ENCODE results near the gene DAPK1. TPM values are rescaled to one million over a fixed set of nuclear protein-coding genes. Genes with fewer than 3 reads are reported as not detected.

Gene DAPK1
- polyA plus RNA-seq, 4 donors: 38.3 to 82.6 (median 72.5) TPM

DNA sequence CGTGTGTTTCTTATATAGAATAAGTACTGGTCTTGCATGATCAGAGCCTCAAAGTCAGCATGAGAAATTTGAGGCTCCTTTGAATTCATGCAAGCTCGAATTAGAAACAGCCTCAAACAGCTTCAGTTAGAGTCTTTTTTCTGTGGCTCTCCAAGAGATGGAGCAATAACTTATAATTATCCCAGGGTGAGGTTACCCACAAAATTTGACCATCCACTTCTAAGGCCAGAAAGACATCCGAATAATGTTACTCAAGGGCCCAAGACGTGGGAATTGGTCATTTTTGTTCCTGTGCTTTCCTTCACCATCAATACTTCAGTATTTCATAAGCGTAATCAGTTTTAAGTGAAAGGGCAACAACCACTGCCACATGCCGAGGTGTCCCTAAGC, 89.7 kb downstream of the DAPK1 start:
- no peak for DNase-seq (ENCODE audit: low read depth in 4 of 4, low spot score in 3 of 4)

DNA sequence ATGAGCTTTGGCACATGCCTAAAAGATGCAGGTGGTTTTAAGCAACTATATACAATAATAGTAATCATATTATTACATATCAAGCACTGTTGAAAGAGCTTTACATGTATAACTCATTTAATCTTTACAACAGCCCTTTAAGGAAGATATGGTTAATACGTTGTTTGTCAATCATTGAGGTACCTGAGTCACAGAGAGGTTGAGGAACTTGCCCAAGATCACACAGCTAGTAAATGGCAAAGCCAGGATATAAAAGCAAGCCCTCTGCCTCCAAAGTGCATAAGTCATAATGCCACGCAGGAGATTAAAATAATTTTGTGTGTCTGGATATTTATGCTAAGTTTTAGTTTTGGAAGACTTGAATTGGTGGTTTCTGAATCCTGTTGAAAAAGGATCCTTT, 90.2 kb downstream of the DAPK1 start:
- DNase-seq (ENCODE audit: low read depth in 4 of 4, low spot score in 3 of 4): no peak

DNA sequence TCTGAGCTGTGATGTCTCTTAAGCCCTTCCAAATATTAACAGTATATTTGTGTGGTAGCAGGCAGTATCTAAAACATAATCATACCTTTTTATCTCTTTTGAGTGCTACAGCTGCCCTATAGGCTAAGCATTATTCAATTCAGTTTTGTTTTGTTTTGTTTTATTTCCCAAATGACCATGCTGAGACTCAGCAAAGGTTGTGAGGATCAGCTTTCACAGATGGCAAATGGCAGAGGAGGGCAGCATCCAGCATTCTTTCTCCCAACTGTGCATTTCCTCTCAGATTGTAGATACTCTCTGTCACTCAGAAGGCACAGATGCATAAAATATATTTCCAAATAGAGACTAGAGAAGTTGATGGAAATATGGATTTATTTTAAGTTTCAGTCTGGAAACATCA, 90.7 kb downstream of the DAPK1 start:
- DNase-seq (ENCODE audit: low read depth in 4 of 4, low spot score in 3 of 4): no peak

DNA sequence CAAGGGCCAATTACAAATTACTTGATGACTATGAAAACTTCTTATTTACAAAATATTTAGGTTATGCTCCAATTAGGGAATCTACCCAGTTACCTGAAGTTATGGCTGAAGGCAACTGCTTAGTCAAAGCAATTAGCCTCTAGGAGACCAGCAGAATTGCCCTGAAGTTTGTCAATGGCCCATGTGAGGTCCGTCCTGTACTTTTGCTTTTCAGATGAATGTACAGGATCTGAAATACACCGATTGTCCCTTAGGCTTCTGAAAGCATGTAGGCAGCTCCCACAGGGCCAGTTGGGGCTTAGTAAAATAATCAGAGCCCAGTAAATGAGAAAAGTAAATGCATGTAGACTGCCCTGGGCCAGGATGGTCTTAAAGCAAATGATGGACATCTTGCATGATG, 93.3 kb downstream of the DAPK1 start:
- no peak for DNase-seq (ENCODE audit: low read depth in 4 of 4, low spot score in 3 of 4)

DNA sequence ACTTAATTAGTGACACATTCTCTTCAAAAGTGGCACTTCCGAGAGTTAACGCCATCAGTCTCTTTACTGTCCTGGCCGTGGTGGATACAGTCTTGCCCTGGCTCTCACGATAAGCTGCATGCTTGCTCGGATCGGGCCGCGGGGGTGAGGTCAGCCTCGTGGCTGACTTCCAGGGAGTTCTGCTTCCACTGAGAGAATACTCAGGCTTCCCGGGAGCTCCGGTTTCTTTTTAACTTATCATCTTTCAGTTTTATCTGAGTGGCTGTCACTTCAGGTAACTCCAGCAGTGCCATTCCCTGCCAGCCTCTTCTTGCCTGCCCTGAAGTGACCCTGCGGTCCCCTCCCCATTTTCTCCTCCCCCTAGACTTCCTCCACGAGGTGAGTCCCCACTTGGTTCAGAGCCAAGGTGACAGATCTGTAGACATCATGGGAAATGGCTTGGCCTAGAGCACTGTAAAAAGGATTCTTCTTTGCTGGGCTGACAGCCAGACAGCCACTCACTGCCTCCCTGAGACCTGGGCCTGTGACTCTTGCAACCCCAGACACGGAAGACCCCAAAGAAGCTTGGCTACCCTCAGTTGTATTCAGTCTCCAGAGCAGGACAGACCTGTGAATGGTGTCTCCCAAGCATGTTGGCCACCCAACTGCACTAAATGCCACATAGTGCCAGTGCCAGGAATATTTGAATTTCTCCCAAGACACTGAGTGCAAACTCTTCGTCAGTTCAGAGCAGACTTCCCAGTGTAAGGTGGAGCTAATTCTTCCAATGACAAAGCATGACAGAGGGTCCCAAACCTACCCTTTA, 95.1 kb downstream of the DAPK1 start:
- DNase-seq (ENCODE audit: low read depth in 4 of 4, low spot score in 3 of 4): no peak

DNA sequence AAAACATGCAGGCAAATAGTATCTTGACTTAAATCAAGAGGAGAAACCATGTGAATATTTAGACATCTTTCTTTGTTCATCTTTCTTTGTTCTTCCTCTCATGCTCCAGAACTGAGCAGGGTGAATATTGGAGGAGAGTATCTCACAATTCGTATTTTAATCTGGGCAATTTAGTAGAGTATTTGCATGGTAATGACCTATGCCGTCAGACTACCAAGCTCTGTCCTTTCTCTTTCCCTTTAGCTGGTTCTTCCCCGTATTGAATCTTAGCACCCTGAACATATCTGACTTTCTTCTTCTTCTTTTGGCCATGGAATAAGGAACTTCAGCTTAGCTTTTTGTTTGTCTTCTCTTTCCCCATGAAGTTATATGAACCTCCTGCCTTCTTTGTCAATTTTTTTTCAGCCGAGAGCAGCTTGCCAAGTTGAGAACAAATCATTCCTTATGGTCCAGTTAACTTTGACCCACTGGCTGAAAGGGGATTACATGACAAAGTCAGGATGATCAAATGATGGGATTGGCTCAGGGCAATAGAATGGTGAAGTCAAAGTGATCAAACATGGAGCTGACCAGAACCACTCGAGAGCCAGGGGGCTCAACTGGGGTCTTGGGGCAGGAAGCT, 95.8 kb downstream of the DAPK1 start:
- no peak for DNase-seq (ENCODE audit: low read depth in 4 of 4, low spot score in 3 of 4)

DNA sequence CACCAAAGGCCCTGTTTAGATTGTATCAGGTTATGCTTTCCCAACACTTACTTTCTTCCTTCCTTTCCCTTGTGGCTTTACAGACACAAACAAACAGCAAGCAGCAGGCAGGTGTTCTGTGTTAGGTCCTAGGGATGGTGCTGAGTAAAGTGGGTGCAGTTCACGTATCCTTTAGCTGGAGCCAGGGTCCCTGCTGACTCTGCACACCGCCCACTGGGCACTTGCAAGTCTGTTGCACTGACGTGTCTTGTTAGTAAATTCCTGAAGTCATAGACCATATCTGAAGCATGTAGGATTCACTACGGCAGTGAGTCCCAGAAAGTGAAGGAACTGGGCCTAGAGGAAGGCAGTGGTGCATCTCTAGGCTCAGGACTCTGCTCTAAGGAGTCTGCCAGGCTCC, 96.5 kb downstream of the DAPK1 start:
- no peak for DNase-seq (ENCODE audit: low read depth in 4 of 4, low spot score in 3 of 4)

DNA sequence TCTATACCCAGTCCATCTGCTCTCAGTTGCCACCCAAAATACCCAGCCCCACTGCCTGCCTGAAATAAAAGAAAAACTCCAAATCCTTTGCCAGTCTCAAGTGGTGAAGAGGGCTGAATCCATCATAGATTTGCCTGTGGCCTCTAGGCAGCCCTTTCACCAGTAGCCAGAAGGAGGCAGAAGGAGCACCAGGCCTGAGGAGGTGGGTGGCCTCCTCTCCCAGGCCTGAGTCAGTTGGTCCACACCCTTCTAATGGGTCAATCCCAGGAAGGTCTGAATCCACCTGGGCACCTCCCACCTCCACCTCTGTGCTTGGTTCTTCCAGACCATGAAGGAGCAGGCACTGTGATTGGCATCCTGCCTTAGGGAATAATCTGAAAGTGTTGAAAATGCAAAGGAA, 97.0 kb downstream of the DAPK1 start:
- DNase-seq (ENCODE audit: low read depth in 4 of 4, low spot score in 3 of 4): no peak

DNA sequence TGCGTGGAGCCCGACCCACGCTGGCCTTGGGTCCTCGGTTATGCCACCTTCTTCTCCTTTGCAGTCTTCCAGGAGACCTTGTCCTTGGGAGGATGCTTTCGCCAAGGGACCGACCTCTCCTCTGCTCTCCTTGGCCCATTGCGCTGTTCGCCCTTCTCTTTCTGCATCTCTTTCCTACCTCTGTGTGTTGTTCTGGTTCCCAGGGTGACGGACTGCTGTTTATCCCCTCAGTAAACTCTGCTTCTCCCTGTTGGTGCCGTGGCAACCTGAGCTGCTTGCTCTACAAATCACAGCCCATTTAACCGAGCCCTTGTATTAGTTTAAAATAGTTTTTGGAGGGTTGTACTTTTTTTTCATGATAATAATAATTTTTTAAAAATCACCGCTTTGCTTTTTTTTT, 97.9 kb downstream of the DAPK1 start:
- no peak for DNase-seq (ENCODE audit: low read depth in 4 of 4, low spot score in 3 of 4)

DNA sequence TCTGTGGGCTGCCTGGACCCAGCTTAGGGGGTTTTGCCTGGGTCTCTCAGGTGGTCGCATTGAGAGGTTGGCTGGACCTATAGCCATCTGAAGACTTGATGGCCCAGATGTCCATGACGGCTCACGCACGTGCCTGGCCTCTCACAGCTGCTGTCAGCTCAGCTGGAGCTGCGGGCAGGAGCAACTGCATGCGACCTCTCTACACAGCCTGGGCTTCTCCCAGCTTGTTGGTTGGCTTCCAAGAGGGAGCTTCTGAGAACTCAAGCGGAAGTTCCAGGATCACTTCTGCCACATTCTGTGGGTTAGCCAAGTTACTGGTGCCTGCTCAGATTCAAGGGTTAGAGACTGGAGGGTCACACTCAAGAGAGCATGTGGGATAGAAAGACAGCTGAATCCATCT, 99.2 kb downstream of the DAPK1 start:
- no peak for DNase-seq (ENCODE audit: low read depth in 4 of 4, low spot score in 3 of 4)

DNA sequence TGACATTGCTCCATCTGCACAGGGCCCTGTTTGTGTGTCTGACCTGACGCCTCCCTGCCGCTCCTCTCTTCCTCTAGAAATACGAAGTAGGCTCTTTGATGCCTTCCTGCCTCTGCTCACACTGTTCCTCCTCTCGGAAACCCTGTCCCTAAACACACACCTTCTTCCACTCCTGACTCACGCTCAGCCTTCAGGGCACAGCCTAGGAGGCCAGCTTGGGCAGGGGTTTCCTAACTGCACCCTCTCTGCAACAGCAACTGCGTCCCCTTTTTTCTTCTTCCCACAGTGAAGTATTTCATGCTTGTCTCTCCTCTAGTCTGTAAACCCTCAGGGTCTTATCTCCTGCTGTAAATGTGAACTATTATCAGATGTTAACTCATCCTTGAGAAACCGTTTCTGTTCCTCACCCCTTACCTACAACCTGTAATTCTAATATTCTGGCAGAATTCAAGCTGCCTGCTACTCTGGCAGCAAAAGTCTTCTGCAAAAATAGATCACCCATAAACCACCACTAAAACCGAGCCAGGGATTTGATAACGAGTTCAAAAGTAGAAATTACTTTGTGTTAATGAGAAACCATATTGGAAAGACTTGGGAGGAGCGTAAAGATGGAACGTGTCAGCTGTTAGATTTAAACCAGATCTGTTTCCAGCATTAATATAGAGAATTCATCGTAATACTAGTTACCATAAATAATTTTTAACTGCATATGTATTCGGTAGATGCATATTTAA, 100.2 kb downstream of the DAPK1 start:
- no peak for DNase-seq (ENCODE audit: low read depth in 4 of 4, low spot score in 3 of 4)

DNA sequence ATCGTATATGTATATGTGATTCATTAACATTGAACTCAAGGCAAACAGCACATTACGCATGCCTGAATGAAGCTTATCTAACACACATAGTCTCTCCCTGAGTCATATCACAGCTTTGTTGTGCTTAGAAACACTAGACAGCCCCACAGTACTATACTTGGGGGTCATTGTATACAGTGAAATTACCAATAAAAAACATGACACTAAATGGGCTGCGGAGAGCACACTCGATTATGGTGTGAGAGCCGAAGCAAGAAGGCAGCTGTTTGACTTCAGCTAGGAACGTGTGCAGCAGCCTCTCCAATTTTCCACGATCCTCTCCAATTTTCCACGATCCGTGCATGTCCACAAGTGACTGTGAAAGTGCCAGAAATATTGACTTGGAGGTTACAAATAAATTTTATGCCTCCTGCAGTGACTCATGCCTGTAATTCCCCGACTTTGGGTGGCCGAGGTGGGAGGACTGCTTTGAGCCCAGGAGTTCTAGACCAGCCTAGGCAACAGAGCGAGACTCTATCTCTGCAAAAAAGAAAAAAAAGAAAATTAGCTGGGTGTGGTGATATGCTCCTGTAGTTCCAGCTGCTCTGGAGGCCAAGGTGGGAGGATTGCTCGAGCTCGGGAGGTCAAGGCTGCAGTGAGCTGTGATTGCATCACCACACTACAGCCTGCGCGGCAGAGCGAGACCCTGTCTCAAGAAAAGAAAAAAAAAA, 102.4 kb downstream of the DAPK1 start:
- no peak for DNase-seq (ENCODE audit: low read depth in 4 of 4, low spot score in 3 of 4)

DNA sequence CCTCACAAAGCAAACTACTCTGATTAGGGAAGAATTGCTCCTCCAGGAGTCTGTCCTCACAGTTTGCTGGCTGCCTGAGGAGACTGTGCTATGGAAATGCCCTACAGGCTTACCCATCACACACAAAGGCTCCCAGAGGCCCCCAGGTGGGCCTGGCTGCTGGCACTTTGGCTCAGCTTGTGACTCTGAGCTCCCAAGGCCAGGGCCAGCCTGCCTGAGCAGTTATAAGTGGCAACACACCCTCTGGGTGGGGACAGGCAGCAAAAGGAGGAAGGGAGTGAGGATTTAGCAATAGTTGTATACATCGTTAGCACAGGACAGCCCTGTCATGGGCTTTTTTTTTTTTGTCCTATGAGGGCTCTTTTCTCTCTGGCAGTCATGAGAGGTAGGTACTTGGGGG, 103.5 kb downstream of the DAPK1 start:
- no peak for DNase-seq (ENCODE audit: low read depth in 4 of 4, low spot score in 3 of 4)

DNA sequence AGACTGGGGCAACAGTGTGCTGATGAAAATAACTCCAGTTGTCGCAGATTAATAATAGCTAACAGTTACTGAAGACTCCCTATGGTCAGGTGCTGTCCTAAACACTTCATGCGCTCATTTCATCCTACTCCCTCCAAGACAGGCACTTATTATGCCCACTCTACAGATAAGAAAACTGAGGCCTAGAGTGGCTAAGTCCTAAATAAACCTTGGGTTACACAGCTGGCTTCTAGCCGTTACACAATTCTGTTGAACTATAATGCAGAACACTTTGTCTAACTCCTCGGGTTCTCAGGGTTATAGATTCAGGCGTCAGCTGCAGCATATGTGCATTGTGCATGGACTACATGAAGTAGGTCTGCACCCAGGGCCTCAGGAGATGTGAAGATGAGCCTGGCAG, 103.9 kb downstream of the DAPK1 start:
- no peak for DNase-seq (ENCODE audit: low read depth in 4 of 4, low spot score in 3 of 4)

DNA sequence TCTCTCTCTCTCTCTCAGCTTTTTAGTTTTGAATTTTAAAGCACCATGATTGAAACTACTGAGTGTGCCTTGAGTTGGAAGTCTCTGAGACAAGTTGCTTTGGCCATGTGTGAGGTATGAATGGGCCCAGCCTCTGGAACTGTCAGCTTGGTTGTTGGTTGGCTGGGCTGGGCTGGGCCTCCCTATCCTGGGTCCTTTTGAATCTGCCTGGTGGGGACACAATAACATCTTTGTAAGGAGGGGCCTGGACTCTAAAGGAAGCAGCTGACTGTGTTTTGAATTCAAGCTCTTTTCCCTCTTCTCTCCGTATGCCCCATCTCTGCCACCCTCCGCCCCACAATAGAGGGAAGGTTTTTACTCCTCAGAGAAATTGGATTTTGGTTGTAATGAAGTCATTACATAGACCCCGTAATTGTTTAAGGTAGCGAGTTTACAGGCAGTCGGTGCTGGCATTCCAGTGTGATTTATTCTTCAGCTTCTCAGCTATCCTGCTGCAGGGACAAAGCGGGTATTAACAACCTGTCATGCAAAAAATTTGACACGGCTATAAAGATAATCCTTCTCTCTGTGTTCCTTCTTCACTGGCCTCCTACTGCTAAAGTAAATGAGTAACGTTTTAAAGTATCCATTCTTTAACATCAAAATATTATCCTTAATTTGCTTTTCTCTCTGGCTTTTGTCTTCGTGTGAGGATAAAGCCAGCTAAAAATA, 105.4 kb downstream of the DAPK1 start:
- no peak for DNase-seq (ENCODE audit: low read depth in 4 of 4, low spot score in 3 of 4)

DNA sequence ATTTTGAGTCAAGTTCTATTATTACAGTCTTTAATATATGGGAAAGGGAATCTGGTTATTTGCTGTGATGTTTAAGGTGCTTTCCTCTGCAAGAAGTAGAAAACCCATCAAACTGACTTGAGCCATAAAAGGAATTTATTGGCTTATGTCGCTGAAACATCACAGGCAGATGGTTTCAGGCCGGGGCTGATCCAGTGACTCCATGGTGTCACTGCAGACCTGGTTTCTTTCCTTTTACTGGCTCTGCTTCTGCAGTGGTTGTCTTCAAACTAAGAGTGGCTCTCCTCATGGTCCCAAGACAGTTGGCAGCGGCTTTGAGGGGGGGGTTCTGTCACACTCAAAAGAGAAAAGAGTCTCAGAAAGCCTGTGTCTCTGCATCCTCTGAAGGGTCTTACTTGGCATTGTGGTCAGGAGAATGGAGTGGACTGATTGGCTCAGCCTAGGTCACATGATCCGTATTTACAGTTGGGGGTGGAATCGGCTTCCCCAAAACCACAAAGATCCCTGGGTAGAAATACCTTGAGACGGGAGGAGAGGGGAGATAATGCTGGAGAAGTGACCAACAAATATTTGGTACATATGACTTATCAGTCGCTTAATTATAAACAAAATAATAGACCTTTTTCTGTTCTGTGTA, 106.3 kb downstream of the DAPK1 start:
- DNase-seq (ENCODE audit: low read depth in 4 of 4, low spot score in 3 of 4): no peak

DNA sequence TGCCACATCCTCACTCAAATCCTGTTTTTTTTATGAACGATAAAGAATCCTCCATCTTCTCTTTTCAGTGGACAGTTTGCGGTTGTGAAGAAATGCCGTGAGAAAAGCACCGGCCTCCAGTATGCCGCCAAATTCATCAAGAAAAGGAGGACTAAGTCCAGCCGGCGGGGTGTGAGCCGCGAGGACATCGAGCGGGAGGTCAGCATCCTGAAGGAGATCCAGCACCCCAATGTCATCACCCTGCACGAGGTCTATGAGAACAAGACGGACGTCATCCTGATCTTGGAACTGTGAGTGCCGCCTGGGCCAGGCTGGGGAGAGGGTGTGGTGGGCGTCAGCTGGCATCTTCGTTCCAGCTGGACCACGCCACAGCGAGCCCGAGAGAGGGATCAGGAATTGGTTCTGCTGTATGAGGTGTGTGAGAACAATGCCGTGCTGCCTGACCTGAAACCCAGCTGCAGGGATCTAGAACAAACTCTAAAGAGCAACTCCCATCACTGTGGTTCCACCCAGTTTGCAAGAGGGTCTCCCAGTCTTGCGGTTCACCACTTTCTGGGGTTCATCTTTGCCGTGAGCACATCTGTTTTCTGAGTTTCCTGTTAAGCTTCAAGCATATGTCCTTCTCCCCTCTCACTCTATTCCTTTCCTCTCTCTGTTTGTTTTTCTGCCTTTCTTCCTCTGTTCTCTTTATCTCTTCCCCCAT, 107.4 kb downstream of the DAPK1 start:
- no peak for DNase-seq (ENCODE audit: low read depth in 4 of 4, low spot score in 3 of 4)

DNA sequence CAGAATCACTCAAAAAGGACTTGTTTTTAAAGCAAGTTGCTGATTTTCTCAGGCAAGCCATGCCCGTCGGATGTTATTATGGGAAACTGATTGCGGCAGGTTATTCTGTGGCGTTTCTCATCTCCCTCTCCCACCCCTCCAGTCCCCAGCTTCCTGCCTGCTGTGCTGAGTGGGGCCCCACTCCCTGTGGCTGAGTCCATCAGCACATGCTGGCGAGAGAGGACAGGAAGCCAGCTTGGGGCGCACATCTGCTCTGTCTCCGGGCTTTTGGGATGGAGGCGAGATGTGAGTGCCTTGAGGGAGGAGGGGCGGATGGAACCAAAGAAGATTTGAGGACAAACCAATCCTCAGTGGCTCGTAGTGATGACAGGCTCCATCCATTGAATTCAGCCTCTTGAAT, 108.0 kb downstream of the DAPK1 start:
- DNase-seq (ENCODE audit: low read depth in 4 of 4, low spot score in 3 of 4): no peak

DNA sequence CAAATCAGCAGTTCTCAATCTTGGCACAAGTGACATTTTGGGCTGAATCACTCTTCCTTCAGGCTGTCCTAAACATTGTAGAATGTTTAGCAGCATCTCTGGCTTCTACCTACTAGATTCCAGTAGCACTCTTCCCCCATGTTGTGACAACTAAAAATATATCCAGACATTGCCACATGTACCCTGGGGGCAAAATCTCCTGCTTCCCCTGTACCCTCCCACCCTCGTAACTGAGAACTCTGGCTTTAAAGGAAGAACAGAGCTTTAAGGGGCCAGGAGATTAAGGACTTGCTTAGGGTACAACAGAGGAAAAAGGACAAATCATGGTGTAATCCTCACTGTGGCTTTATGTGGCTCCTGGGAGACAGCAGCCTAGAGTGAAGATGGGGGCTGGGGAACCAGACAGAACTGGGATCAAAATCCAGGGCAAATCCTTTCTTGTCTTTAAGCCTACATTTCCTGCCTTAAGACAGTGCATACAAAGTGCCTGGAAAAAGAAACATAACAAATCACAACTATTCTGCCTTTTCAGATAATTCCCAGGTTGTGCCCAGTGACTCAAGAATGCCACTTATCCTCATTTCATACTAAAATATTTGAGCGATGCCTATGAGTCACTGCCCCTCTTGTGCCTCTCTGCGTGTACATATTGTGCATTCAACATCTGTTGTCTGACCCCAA, 109.3 kb downstream of the DAPK1 start:
- DNase-seq (ENCODE audit: low read depth in 4 of 4, low spot score in 3 of 4): no peak
